Panc1 (cell line): Measurements from ENCODE around the gene ARF1. TPM values are rescaled to one million over a fixed set of nuclear protein-coding genes. Genes with fewer than 3 reads are reported as not detected.

Experiments
- ATAC-seq: fragments of 200-7000 bp; cut with Tn5 transposase; 2 replicates; pipeline ENCODE4 v1.9.1; 2020; ENCODE audit warnings: mild to moderate bottlenecking, moderate library complexity
- BruUV-seq: library from RNA; stranded (reverse); fragments of 400-500 nt; replicated peaks from 2 replicates; lab custom pipeline; 2021; lab: Mats Ljungman, UMichigan
- CTCF ChIA-PET: fragments of 300-600 bp; sonication (Branson Sonifier 250); formaldehyde crosslinking; loops from one replicate; lab custom pipeline; 2022; ENCODE audit warnings: antibody characterized with exemption; lab: Charles Lee
- POLR2A ChIA-PET: fragments of 300-600 bp; sonication (Branson Sonifier 250); formaldehyde crosslinking; loops from one replicate; lab custom pipeline; 2022; ENCODE audit warnings: antibody characterized with exemption; lab: Charles Lee
- DNase-seq: peaks from one replicate; pipeline ENCODE4 v3.0.0-alpha.2; 2010; ENCODE audit warnings: low read depth, low spot score
- H3K27ac ChIP-seq: 2 replicates; pipeline ENCODE4 v1.5.1; 2011; ENCODE audit warnings: mild to moderate bottlenecking, low read length, inconsistent platforms
- H3K27me3 ChIP-seq: fragments of 200-500 bp; sonication (Bioruptor generic); 2 replicates; pipeline ENCODE4 v1.6.0; 2014; ENCODE audit warnings: low read length, inconsistent platforms; ENCODE audit not compliant: control insufficient read depth, insufficient read depth
- H3K36me3 ChIP-seq: fragments of 200-500 bp; sonication (Bioruptor generic); 2 replicates; pipeline ENCODE4 v1.5.1; 2014; ENCODE audit warnings: inconsistent platforms, mild to moderate bottlenecking, low read length, moderate library complexity; ENCODE audit not compliant: control insufficient read depth, insufficient read depth
- H3K4me1 ChIP-seq: 2 replicates; pipeline ENCODE4 v1.5.1; 2011; ENCODE audit warnings: inconsistent platforms, mild to moderate bottlenecking, low read length, moderate library complexity; ENCODE audit not compliant: control insufficient read depth, insufficient read depth
- H3K4me3 ChIP-seq, 2 experiments: 2 replicates each; pipeline ENCODE4 v1.5.1; 2011 to 2012; ENCODE audit warnings: low read depth in 2 of 2, low read length in 2 of 2, mild to moderate bottlenecking in 2 of 2, inconsistent platforms in 1 of 2, moderate library complexity in 1 of 2
- H3K9me3 ChIP-seq: fragments of 200-500 bp; sonication (Bioruptor generic); 2 replicates; pipeline ENCODE4 v1.5.1; 2014; ENCODE audit warnings: low read depth, mild to moderate bottlenecking, inconsistent platforms, low read length, moderate library complexity; ENCODE audit not compliant: control insufficient read depth, insufficient read depth
- POLR2AphosphoS5 ChIP-seq: IDR thresholded peaks from 2 replicates; pipeline ENCODE4 v1.6.1; 2012; ENCODE audit warnings: mild to moderate bottlenecking, low read depth, low read length, moderate library complexity
- SIN3A ChIP-seq: IDR thresholded peaks from 2 replicates; pipeline ENCODE4 v1.6.1; 2012; ENCODE audit warnings: low read depth, mild to moderate bottlenecking, low read length, moderate library complexity, borderline replicate concordance; ENCODE audit not compliant: insufficient read depth
- TCF7L2 ChIP-seq: IDR thresholded peaks from 2 replicates; pipeline ENCODE4 v1.6.1; 2011; ENCODE audit warnings: mild to moderate bottlenecking, low read depth, low read length, inconsistent platforms
- in situ Hi-C: cut with HindIII; loops from 2 replicates; pipeline ENCODE4 v1.10.0; 2016; ENCODE audit warnings: low sequenced_read_pairs, low pct_unique_long_range_greater_than_20kb
- intact Hi-C: fragments of 100-400 bp; cut with micrococcal nuclease; formaldehyde crosslinking; loops from one replicate; pipeline ENCODE4 v1.10.0; 2022; ENCODE audit not compliant: unreplicated experiment
- total RNA-seq: library from RNA; stranded (reverse); gene quantifications from one replicate; pipeline ENCODE4 v1.2.1, GENCODE V29; 2021; ENCODE audit not compliant: unreplicated experiment
- TF ChIP-seq, protein P1 (sequence below): fragments of 450-650 bp; IDR thresholded peaks from 2 replicates; pipeline ENCODE4 v1.5.1; 2017; ENCODE audit warnings: mild to moderate bottlenecking
- TF ChIP-seq, protein P2 (sequence below), 2 experiments: IDR thresholded peaks; 2 replicates each; pipeline ENCODE4 v1.6.1; 2011 to 2012; ENCODE audit warnings: low read depth in 2 of 2, control low read depth in 1 of 2, low read length in 1 of 2, mild to moderate bottlenecking in 1 of 2, moderate library complexity in 1 of 2; ENCODE audit not compliant: insufficient read depth in 1 of 2

ARF1 gene
- total RNA-seq, 1 experiment from 2014 or later = 321 TPM

DNA sequence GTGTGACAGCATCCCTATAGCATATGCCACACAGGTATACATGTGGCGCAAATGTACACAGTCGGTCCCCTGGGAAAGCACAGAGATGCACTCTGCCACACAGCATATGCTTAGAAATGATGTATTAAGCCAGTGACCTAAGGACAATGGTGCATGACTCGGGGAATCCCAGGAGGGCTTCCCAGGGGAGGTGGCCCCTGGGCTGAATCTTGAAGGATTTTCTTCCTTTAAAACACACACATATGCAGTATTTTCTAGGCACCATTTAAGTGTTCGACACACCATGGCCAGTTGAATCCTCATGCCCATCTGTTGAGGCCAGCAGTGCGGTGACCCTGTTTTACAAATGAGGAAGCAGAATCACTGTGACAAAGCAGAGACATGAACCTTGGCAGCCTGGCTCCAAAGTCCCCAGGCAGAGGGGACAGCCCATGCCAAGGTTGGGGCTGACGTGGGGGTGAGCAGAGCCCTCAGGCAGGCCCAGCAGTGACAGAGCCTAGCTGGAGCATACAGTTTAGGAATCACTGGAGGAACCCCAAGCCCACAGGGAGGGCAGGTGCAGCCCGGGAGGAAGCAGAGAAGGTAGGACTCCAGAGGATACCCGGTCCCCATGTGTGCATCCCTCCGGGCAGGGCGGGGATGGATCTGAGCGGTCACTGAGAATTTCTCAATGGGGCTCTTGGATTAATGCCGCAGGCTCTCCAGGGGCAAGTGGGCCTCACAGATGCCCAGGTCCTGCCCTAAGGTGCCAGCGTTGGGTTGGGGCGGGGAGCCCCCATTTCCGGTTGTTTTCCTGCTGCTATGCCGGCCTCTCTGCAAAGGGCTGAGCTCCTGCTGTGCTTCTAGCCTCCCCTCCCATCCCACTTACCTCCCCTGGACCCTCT, 47.3 kb upstream of the ARF1 start:
- ATAC-seq (no peak), DNase-seq (no peak)
- Histone ChIP-seq H3K9me3 (no peaks in the 10 kb centered on the region), H3K27ac (no peak overlapping the region), H3K4me3 (no peak overlapping the region), H3K27me3 (no peaks in the 10 kb centered on the region), H3K4me1 (peaks cover 4% of the 10 kb centered on the region; the same call in 1 of the 2 replicates), H3K36me3 (no peaks in the 10 kb centered on the region)
- ChIA-PET CTCF (interaction anchor here (0.6 kb wide), 2 partner anchors 424 to 669 kb away, joined by 3 read pairs; no protein-coding TSS in a partner anchor), POLR2A (no interaction called here)
- intact Hi-C loops (no loop called here), in situ Hi-C loops (no loop called here)
- no TSS peak for BruUV-seq
- TF ChIP-seq TCF7L2 = no peak
- TF ChIP-seq POLR2AphosphoS5 = no peak
- TF ChIP-seq, protein P1, sequence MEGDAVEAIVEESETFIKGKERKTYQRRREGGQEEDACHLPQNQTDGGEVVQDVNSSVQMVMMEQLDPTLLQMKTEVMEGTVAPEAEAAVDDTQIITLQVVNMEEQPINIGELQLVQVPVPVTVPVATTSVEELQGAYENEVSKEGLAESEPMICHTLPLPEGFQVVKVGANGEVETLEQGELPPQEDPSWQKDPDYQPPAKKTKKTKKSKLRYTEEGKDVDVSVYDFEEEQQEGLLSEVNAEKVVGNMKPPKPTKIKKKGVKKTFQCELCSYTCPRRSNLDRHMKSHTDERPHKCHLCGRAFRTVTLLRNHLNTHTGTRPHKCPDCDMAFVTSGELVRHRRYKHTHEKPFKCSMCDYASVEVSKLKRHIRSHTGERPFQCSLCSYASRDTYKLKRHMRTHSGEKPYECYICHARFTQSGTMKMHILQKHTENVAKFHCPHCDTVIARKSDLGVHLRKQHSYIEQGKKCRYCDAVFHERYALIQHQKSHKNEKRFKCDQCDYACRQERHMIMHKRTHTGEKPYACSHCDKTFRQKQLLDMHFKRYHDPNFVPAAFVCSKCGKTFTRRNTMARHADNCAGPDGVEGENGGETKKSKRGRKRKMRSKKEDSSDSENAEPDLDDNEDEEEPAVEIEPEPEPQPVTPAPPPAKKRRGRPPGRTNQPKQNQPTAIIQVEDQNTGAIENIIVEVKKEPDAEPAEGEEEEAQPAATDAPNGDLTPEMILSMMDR = no peak
- no peak for TF ChIP-seq SIN3A
- TF ChIP-seq, protein P2, sequence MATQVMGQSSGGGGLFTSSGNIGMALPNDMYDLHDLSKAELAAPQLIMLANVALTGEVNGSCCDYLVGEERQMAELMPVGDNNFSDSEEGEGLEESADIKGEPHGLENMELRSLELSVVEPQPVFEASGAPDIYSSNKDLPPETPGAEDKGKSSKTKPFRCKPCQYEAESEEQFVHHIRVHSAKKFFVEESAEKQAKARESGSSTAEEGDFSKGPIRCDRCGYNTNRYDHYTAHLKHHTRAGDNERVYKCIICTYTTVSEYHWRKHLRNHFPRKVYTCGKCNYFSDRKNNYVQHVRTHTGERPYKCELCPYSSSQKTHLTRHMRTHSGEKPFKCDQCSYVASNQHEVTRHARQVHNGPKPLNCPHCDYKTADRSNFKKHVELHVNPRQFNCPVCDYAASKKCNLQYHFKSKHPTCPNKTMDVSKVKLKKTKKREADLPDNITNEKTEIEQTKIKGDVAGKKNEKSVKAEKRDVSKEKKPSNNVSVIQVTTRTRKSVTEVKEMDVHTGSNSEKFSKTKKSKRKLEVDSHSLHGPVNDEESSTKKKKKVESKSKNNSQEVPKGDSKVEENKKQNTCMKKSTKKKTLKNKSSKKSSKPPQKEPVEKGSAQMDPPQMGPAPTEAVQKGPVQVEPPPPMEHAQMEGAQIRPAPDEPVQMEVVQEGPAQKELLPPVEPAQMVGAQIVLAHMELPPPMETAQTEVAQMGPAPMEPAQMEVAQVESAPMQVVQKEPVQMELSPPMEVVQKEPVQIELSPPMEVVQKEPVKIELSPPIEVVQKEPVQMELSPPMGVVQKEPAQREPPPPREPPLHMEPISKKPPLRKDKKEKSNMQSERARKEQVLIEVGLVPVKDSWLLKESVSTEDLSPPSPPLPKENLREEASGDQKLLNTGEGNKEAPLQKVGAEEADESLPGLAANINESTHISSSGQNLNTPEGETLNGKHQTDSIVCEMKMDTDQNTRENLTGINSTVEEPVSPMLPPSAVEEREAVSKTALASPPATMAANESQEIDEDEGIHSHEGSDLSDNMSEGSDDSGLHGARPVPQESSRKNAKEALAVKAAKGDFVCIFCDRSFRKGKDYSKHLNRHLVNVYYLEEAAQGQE (IDR thresholded peaks at IDR 0.05; ENCODE audit: insufficient read depth in 1 of 2, low read depth in 2 of 2, low read length in 1 of 2) = no peak

DNA sequence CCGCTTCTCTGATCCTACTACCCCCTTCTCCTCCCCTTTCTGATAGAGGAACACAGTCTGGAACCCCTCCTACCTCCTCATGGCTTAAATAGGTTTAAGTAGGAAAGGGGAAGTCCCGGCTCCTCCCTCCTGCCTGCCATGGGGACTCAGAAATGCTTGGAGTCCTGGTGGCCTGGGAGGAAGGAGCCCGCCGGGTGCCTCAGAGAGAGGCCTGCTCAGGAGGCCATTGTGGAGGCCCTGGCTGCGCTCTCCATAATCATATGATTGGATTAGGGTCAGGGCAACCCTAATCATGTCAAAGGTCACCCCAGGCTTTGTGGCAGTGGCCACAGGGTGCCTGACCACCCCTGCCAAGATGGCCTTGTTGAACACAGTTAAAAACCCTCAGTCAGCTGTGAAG, 46.7 kb upstream of the ARF1 start:
- TF ChIP-seq TCF7L2 (no peak), SIN3A (no peak), POLR2AphosphoS5 (no peak)
- TF ChIP-seq, protein P2 (IDR thresholded peaks at IDR 0.05; ENCODE audit: insufficient read depth in 1 of 2, low read depth in 2 of 2, low read length in 1 of 2) = no peak
- TF ChIP-seq, protein P1 = no peak
- BruUV-seq = no TSS peak
- ATAC-seq = no peak

More for the DNA sequence above, 46.7 kb upstream of the ARF1 start:
- ChIA-PET POLR2A (no interaction called here), CTCF (interaction anchor here (0.6 kb wide), 2 partner anchors 423 to 668 kb away, joined by 3 read pairs; no protein-coding TSS in a partner anchor)
- Histone ChIP-seq H3K27me3 (no peaks in the 10 kb centered on the region), H3K27ac (no peak overlapping the region), H3K4me1 (peaks cover 4% of the 10 kb centered on the region; the same call in 1 of the 2 replicates), H3K36me3 (no peaks in the 10 kb centered on the region), H3K4me3 (no peak overlapping the region), H3K9me3 (no peaks in the 10 kb centered on the region)
- intact Hi-C loops = no loop called here
- DNase-seq = no peak
- in situ Hi-C loops = no loop called here
